Osteocyte (in vitro differentiated cells): Measurements from ENCODE around the gene ZNF729. TPM values are rescaled to one million over a fixed set of nuclear protein-coding genes. Genes with fewer than 3 reads are reported as not detected.

Experiments used
- DNase-seq: peaks from one replicate; pipeline ENCODE4 v3.0.0; 2021; ENCODE audit warnings: mixed read lengths; ENCODE audit not compliant: unreplicated experiment; ENCODE audit errors: extremely low spot score
- H3K27ac Mint-ChIP-seq: one replicate; pipeline ENCODE4 v1.8.0; 2021; ENCODE audit warnings: mild to moderate bottlenecking, mixed read lengths; ENCODE audit not compliant: unreplicated experiment
- H3K27me3 Mint-ChIP-seq: one replicate; pipeline ENCODE4 v1.8.0; 2021; ENCODE audit warnings: mixed read lengths; ENCODE audit not compliant: unreplicated experiment
- H3K36me3 Mint-ChIP-seq: one replicate; pipeline ENCODE4 v1.8.0; 2021; ENCODE audit warnings: mixed read lengths; ENCODE audit not compliant: unreplicated experiment
- H3K4me1 Mint-ChIP-seq: one replicate; pipeline ENCODE4 v1.8.0; 2021; ENCODE audit warnings: mixed read lengths; ENCODE audit not compliant: unreplicated experiment
- H3K4me3 Mint-ChIP-seq: one replicate; pipeline ENCODE4 v1.8.0; 2021; ENCODE audit warnings: mild to moderate bottlenecking, moderate library complexity, mixed read lengths; ENCODE audit not compliant: unreplicated experiment
- H3K9me3 Mint-ChIP-seq: one replicate; pipeline ENCODE4 v1.8.0; 2021; ENCODE audit warnings: mixed read lengths; ENCODE audit not compliant: unreplicated experiment
- total RNA-seq: library from RNA; stranded (reverse); gene quantifications from 2 replicates; pipeline ENCODE4 v1.2.1, GENCODE V29; 2021
- TF ChIP-seq, protein P1 (sequence below): fragments of 200-600 bp; sonication (generic); IDR thresholded peaks from 2 replicates; pipeline ENCODE4 v1.5.0; 2021; ENCODE audit warnings: antibody characterized with exemption, mild to moderate bottlenecking, moderate library complexity

ZNF729 gene
- total RNA-seq, 1 donor from 2014 or later: not detected

DNA sequence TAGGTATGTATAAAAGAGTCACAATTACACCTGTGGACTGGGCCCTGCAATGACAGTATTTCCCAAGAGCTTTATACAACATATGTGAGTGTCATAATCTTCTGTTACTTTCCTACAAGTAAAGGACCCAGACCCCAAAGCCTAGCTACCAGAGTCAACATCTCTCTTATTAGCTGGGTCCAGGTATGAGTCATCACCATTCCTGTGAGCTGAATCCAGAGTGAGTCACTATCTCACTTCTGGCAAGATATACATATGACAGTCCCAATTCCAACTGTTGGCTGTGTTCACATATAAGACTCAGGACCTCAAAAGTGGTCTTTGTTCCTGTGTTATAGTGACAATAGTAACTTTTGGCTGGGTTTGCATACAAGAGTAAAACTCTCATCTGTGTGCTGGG is 46.7 kb downstream of the ZNF729 start:
- no peaks in the 10 kb centered on the region for H3K27me3 Mint-ChIP-seq
- TF ChIP-seq, protein P1, sequence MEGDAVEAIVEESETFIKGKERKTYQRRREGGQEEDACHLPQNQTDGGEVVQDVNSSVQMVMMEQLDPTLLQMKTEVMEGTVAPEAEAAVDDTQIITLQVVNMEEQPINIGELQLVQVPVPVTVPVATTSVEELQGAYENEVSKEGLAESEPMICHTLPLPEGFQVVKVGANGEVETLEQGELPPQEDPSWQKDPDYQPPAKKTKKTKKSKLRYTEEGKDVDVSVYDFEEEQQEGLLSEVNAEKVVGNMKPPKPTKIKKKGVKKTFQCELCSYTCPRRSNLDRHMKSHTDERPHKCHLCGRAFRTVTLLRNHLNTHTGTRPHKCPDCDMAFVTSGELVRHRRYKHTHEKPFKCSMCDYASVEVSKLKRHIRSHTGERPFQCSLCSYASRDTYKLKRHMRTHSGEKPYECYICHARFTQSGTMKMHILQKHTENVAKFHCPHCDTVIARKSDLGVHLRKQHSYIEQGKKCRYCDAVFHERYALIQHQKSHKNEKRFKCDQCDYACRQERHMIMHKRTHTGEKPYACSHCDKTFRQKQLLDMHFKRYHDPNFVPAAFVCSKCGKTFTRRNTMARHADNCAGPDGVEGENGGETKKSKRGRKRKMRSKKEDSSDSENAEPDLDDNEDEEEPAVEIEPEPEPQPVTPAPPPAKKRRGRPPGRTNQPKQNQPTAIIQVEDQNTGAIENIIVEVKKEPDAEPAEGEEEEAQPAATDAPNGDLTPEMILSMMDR: no peak
- H3K36me3 Mint-ChIP-seq: no peaks in the 10 kb centered on the region
- H3K27ac Mint-ChIP-seq: no peak overlapping the region
- no peaks in the 10 kb centered on the region for H3K4me1 Mint-ChIP-seq
- DNase-seq: no peak
- no peak overlapping the region for H3K4me3 Mint-ChIP-seq
- H3K9me3 Mint-ChIP-seq: peaks cover 70% of the 10 kb centered on the region

DNA sequence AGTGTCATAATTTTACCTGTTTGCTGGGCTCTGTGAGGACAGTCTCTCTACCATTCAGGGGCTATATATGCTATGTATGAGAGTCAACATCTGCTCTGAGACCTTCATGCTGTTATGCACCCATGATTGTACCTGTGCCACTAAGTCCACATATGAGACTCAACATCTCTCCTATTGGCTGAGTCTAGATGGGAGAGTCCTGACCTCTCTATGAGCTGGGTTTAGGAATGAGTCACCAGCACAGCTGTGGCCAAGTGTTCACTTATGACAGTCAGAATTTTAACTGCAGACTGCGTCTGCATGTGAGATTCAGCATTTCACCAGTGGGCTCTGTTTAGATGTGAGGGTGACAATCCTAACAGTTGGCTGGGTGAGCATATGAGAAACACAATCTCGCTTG is 49.5 kb downstream of the ZNF729 start:
- Mint-ChIP-seq H3K27me3 (no peaks in the 10 kb centered on the region), H3K9me3 (peaks cover 61% of the 10 kb centered on the region), H3K4me1 (no peaks in the 10 kb centered on the region), H3K27ac (no peak overlapping the region), H3K36me3 (no peaks in the 10 kb centered on the region), H3K4me3 (no peak overlapping the region)
- TF ChIP-seq, protein P1: no peak
- peak; percentile 25 for DNase-seq

DNA sequence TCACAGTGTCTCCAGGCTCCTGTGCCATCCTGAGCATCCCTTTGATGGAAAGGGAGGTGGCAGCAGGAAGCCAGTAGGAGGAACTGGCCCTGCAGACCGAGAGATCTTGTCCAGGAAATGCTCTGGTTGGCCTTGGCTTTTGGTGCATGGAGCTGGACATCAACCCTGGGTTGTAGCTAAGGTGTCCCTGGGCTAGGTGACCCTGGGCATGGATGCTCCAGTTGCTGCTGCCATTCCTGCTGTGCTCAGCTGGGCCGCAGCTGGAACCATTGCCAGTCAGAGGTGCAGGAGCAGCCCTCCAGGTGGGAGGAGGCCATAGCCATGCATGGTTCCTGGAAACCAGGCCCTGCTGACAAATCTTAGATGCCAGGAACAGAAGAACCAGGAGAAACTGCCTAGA is 68.4 kb downstream of the ZNF729 start:
- peak; percentile 57 for DNase-seq
- no peak overlapping the region for H3K4me3 Mint-ChIP-seq
- TF ChIP-seq, protein P1: no peak
- H3K4me1 Mint-ChIP-seq: no peaks in the 10 kb centered on the region
- no peaks in the 10 kb centered on the region for H3K36me3 Mint-ChIP-seq
- no peak overlapping the region for H3K27ac Mint-ChIP-seq
- H3K27me3 Mint-ChIP-seq: no peaks in the 10 kb centered on the region
- peaks cover 28% of the 10 kb centered on the region for H3K9me3 Mint-ChIP-seq

Other genes starting within 250 kb of the ZNF729 start
- gene ZNF257, start 234.0 kb upstream of the ZNF729 start, total RNA-seq: not detected in 2 replicates
- gene ZNF676, start 89.5 kb upstream of the ZNF729 start, total RNA-seq: not detected in 2 replicates
- gene ZNF98, start 135.9 kb downstream of the ZNF729 start, total RNA-seq: not detected in 2 replicates